Left kidney (tissue), 2 donors: ENCODE data around the gene FBXO46. TPM values are rescaled to one million over a fixed set of nuclear protein-coding genes. Genes with fewer than 3 reads are reported as not detected.
"Not testable (repeated sequence)": the region's sequence is repeated elsewhere in the genome, so short reads cannot be mapped to it uniquely, and the experiment has no call there.

ENCODE experiments used
- DNase-seq: peaks from one replicate; pipeline ENCODE4 v3.0.0-alpha.2; 2013
- polyA plus RNA-seq: library from polyadenylated mRNA; unstranded; fragments of 120-200 nt; gene quantifications from one replicate; pipeline ENCODE4 v1.2.1, GENCODE V29; 2013; ENCODE audit not compliant: insufficient read length

The FBXO46 gene
- polyA plus RNA-seq, 1 donor: 16.3 TPM

- no peak for DNase-seq
Measured at GRCh38 chr19:45687599-45687998, 43.1 kb downstream of the FBXO46 start.

- not testable (repeated sequence) for DNase-seq
Measured at GRCh38 chr19:45685045-45685444, 45.7 kb downstream of the FBXO46 start.

GRCh38 chr19:45682908-45683307 lies 47.8 kb downstream of the FBXO46 start:
- no peak for DNase-seq

- DNase-seq: no peak
Measured at GRCh38 chr19:45682117-45682516, 48.6 kb downstream of the FBXO46 start.

- DNase-seq: peak; percentile 80
Measured at GRCh38 chr19:45681391-45682015, 49.2 kb downstream of the FBXO46 start.

GRCh38 chr19:45677351-45678230 lies 53.1 kb downstream of the FBXO46 start:
- peak; percentile 80 for DNase-seq

GRCh38 chr19:45676851-45677263 lies 53.8 kb downstream of the FBXO46 start:
- no peak for DNase-seq

- DNase-seq: no peak
Measured at GRCh38 chr19:45674946-45675345, 55.8 kb downstream of the FBXO46 start.

- peak; percentile 42 for DNase-seq
Measured at GRCh38 chr19:45670670-45671453, 59.8 kb downstream of the FBXO46 start.

- DNase-seq: no peak
Measured at GRCh38 chr19:45668342-45668871, 62.3 kb downstream of the FBXO46 start.

GRCh38 chr19:45667620-45668341 lies 62.9 kb downstream of the FBXO46 start, which contains the start of gene GIPR:
Gene GIPR, plus strand, starts transcription at chr19:45668221. Its CDS starts 1,300 bp downstream, at chr19:45669521.
- no peak for DNase-seq

GRCh38 chr19:45664575-45664974 lies 66.1 kb downstream of the FBXO46 start:
- no peak for DNase-seq

GRCh38 chr19:45663800-45664199 lies 66.9 kb downstream of the FBXO46 start:
- DNase-seq: no peak

- no peak for DNase-seq
Measured at GRCh38 chr19:45660636-45661035, 70.1 kb downstream of the FBXO46 start.

Other genes starting within 250 kb of the FBXO46 start
- gene RTN2, start 233.8 kb downstream of the FBXO46 start, polyA plus RNA-seq: 8.1 TPM
- gene PPM1N, start 232.5 kb downstream of the FBXO46 start, polyA plus RNA-seq: 0.27 TPM
- 49.3 TPM for gene VASP, start 223.4 kb downstream of the FBXO46 start, polyA plus RNA-seq
- 11.2 TPM for gene OPA3, start 146.1 kb downstream of the FBXO46 start, polyA plus RNA-seq
- 5.2 TPM for gene GPR4, start 128.7 kb downstream of the FBXO46 start, polyA plus RNA-seq
- gene EML2, start 91.5 kb downstream of the FBXO46 start, polyA plus RNA-seq: 23.0 TPM
- gene GIPR, start 62.7 kb downstream of the FBXO46 start, polyA plus RNA-seq: 0.85 TPM
- gene SNRPD2, start 38.9 kb downstream of the FBXO46 start, polyA plus RNA-seq: 253 TPM
- gene QPCTL, start 38.2 kb downstream of the FBXO46 start, polyA plus RNA-seq: 9.6 TPM
- gene MEIOSIN, start 2.5 kb upstream of the FBXO46 start, polyA plus RNA-seq: not detected
- gene SIX5, start 38.4 kb upstream of the FBXO46 start, polyA plus RNA-seq: 12.2 TPM
- 71.9 TPM for gene DMPK, start 51.6 kb upstream of the FBXO46 start, polyA plus RNA-seq
- gene DMWD, start 61.9 kb upstream of the FBXO46 start, polyA plus RNA-seq: 36.6 TPM
- gene RSPH6A, start 84.4 kb upstream of the FBXO46 start, polyA plus RNA-seq: not detected
- 75.1 TPM for gene SYMPK, start 132.3 kb upstream of the FBXO46 start, polyA plus RNA-seq
- gene FOXA3, start 133.4 kb upstream of the FBXO46 start, polyA plus RNA-seq: 0.12 TPM
- 14.5 TPM for gene IRF2BP1, start 155.2 kb upstream of the FBXO46 start, polyA plus RNA-seq
- gene MYPOP, start 171.7 kb upstream of the FBXO46 start, polyA plus RNA-seq: 4.0 TPM
- not detected for gene NANOS2, start 183.9 kb upstream of the FBXO46 start, polyA plus RNA-seq
- 4.1 TPM for gene NOVA2, start 243.0 kb upstream of the FBXO46 start, polyA plus RNA-seq